ENCODE measurements around the gene CD44.

The CD44 gene

GRCh38 chr11:35115688-35116030, 23.3 kb upstream of the CD44 start:
- H3K27me3 ChIP-seq (ENCODE audit: low read length), result no peaks in the 10 kb centered on the region
- H4K20me1 ChIP-seq (ENCODE audit: low read depth, low read length), result no peaks in the 10 kb centered on the region
- no peaks in the 10 kb centered on the region for H3K9me3 ChIP-seq (ENCODE audit: insufficient read depth, low read length)
- H3K9me2 ChIP-seq (replicated peaks; ENCODE audit: insufficient read depth, low read length), result no peaks in the 10 kb centered on the region
- H3K36me3 ChIP-seq (ENCODE audit: low read length), result no peaks in the 10 kb centered on the region
- no peaks in the 10 kb centered on the region for H3K79me2 ChIP-seq (ENCODE audit: insufficient read depth, low read length)
- H2AFZ ChIP-seq (ENCODE audit: low read depth, low read length, severe bottlenecking), result no peak overlapping the region
- H3K9ac ChIP-seq (ENCODE audit: low read length), result no peak overlapping the region
- TF ChIP-seq EZH2phosphoT487 (conservative IDR thresholded peaks at IDR 0.05; ENCODE audit: low read length), result no peak
- TF ChIP-seq, protein P1, sequence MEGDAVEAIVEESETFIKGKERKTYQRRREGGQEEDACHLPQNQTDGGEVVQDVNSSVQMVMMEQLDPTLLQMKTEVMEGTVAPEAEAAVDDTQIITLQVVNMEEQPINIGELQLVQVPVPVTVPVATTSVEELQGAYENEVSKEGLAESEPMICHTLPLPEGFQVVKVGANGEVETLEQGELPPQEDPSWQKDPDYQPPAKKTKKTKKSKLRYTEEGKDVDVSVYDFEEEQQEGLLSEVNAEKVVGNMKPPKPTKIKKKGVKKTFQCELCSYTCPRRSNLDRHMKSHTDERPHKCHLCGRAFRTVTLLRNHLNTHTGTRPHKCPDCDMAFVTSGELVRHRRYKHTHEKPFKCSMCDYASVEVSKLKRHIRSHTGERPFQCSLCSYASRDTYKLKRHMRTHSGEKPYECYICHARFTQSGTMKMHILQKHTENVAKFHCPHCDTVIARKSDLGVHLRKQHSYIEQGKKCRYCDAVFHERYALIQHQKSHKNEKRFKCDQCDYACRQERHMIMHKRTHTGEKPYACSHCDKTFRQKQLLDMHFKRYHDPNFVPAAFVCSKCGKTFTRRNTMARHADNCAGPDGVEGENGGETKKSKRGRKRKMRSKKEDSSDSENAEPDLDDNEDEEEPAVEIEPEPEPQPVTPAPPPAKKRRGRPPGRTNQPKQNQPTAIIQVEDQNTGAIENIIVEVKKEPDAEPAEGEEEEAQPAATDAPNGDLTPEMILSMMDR (IDR thresholded peaks at IDR 0.05; ENCODE audit: insufficient read depth, low read length, poor library complexity, severe bottlenecking), result no peak
- no peak overlapping the region for H3K27ac ChIP-seq (ENCODE audit: low read depth, low read length)
- H3F3A ChIP-seq (ENCODE audit: insufficient read depth), result no peaks in the 10 kb centered on the region
- H3K4me2 ChIP-seq (ENCODE audit: low read depth, low read length, poor library complexity, severe bottlenecking), result no peak overlapping the region
- H3K4me3 ChIP-seq (ENCODE audit: insufficient read depth, low read length, poor library complexity, severe bottlenecking), result no peak overlapping the region

DNA sequence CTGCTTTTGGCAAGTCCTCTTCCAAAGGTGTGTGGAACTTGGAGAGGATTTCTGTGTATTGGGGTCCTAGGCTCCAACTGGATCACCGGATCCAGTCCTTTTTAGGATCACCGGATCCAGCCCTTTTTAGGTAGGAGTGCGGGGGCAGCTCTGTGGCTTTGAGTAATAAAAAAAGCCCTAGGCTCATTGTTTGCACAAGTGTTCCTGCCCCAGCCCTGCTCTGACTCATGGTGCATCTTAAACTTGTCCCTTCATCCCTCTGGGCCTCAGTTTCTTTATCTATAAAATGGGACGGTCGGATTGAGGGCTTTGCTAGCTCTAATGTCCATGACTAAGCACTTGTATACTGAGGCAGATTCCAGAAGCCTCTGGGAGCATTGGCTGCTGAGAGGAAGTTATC, 22.7 kb upstream of the CD44 start:
- no peaks in the 10 kb centered on the region for H3K9me3 ChIP-seq (ENCODE audit: insufficient read depth, low read length)
- H3K9ac ChIP-seq (ENCODE audit: low read length), result no peak overlapping the region
- H2AFZ ChIP-seq (ENCODE audit: low read depth, low read length, severe bottlenecking), result no peak overlapping the region
- no peaks in the 10 kb centered on the region for H3F3A ChIP-seq (ENCODE audit: insufficient read depth)
- H3K27ac ChIP-seq (ENCODE audit: low read depth, low read length), result no peak overlapping the region
- no peak overlapping the region for H3K4me2 ChIP-seq (ENCODE audit: low read depth, low read length, poor library complexity, severe bottlenecking)
- no peaks in the 10 kb centered on the region for H4K20me1 ChIP-seq (ENCODE audit: low read depth, low read length)
- H3K27me3 ChIP-seq (ENCODE audit: low read length), result no peaks in the 10 kb centered on the region
- no peak overlapping the region for H3K4me3 ChIP-seq (ENCODE audit: insufficient read depth, low read length, poor library complexity, severe bottlenecking)
- TF ChIP-seq, protein P1 (IDR thresholded peaks at IDR 0.05; ENCODE audit: insufficient read depth, low read length, poor library complexity, severe bottlenecking), result no peak
- TF ChIP-seq EZH2phosphoT487 (conservative IDR thresholded peaks at IDR 0.05; ENCODE audit: low read length), result no peak
- H3K9me2 ChIP-seq (replicated peaks; ENCODE audit: insufficient read depth, low read length), result no peaks in the 10 kb centered on the region
- H3K36me3 ChIP-seq (ENCODE audit: low read length), result no peaks in the 10 kb centered on the region
- no peaks in the 10 kb centered on the region for H3K79me2 ChIP-seq (ENCODE audit: insufficient read depth, low read length)

GRCh38 chr11:35116762-35117640, 22.0 kb upstream of the CD44 start:
- no peak overlapping the region for H2AFZ ChIP-seq (ENCODE audit: low read depth, low read length, severe bottlenecking)
- no peaks in the 10 kb centered on the region for H3K36me3 ChIP-seq (ENCODE audit: low read length)
- H3K9me2 ChIP-seq (replicated peaks; ENCODE audit: insufficient read depth, low read length), result no peaks in the 10 kb centered on the region
- H3K9me3 ChIP-seq (ENCODE audit: insufficient read depth, low read length), result no peaks in the 10 kb centered on the region
- no peak overlapping the region for H3K4me3 ChIP-seq (ENCODE audit: insufficient read depth, low read length, poor library complexity, severe bottlenecking)
- H4K20me1 ChIP-seq (ENCODE audit: low read depth, low read length), result no peaks in the 10 kb centered on the region
- no peaks in the 10 kb centered on the region for H3K79me2 ChIP-seq (ENCODE audit: insufficient read depth, low read length)
- H3K27me3 ChIP-seq (ENCODE audit: low read length), result no peaks in the 10 kb centered on the region
- H3K4me2 ChIP-seq (ENCODE audit: low read depth, low read length, poor library complexity, severe bottlenecking), result no peak overlapping the region
- no peak overlapping the region for H3K9ac ChIP-seq (ENCODE audit: low read length)
- no peak for TF ChIP-seq EZH2phosphoT487 (conservative IDR thresholded peaks at IDR 0.05; ENCODE audit: low read length)
- TF ChIP-seq, protein P1 (IDR thresholded peaks at IDR 0.05; ENCODE audit: insufficient read depth, low read length, poor library complexity, severe bottlenecking), result no peak
- no peaks in the 10 kb centered on the region for H3F3A ChIP-seq (ENCODE audit: insufficient read depth)
- no peak overlapping the region for H3K27ac ChIP-seq (ENCODE audit: low read depth, low read length)

Data from SU-DHL-6 (cell line).